Kidney epithelial cell (primary cell): ENCODE data around the gene PARM1. TPM values are rescaled to one million over a fixed set of nuclear protein-coding genes. Genes with fewer than 3 reads are reported as not detected.

Experiments
- DNase-seq: peaks from one replicate; pipeline ENCODE4 v3.0.0-alpha.2; 2010; ENCODE audit warnings: low read depth
- H3K27me3 ChIP-seq: 2 replicates; pipeline ENCODE4 v1.6.0; 2011; ENCODE audit warnings: low read length; ENCODE audit not compliant: control insufficient read depth, insufficient read depth
- H3K36me3 ChIP-seq: 2 replicates; pipeline ENCODE4 v1.5.1; 2011; ENCODE audit warnings: low read length; ENCODE audit not compliant: control insufficient read depth, insufficient read depth
- H3K4me3 ChIP-seq: 2 replicates; pipeline ENCODE4 v1.5.1; 2011; ENCODE audit warnings: low read depth, mild to moderate bottlenecking, control low read depth, low read length
- CTCF ChIP-seq: IDR thresholded peaks from 2 replicates; pipeline ENCODE4 v1.5.1; 2011; ENCODE audit warnings: mild to moderate bottlenecking, moderate library complexity, low read length, control low read depth, inconsistent platforms; ENCODE audit not compliant: insufficient read depth, poor library complexity, severe bottlenecking
- total RNA-seq: library from RNA; depleted of rRNA; stranded (reverse); fragments of >200 nt; gene quantifications from 2 replicates; pipeline ENCODE4 v1.2.3, GENCODE V29; 2015

The PARM1 gene
- total RNA-seq, 1 donor from 2014 or later = 3.0 TPM

- H3K27me3 ChIP-seq = no peaks in the 10 kb centered on the region
- H3K36me3 ChIP-seq = no peaks in the 10 kb centered on the region
- TF ChIP-seq CTCF = no peak
- no peak for DNase-seq
- H3K4me3 ChIP-seq = no peak overlapping the region
Observed at GRCh38 chr4:75011131-75011795, 78.3 kb downstream of the PARM1 start.

- H3K4me3 ChIP-seq = no peak overlapping the region
- H3K36me3 ChIP-seq = no peaks in the 10 kb centered on the region
- no peak for TF ChIP-seq CTCF
- H3K27me3 ChIP-seq = no peaks in the 10 kb centered on the region
- no peak for DNase-seq
Observed at GRCh38 chr4:75015627-75016026, 82.7 kb downstream of the PARM1 start.

GRCh38 chr4:75016472-75016871, 83.6 kb downstream of the PARM1 start:
- DNase-seq = no peak
- TF ChIP-seq CTCF = no peak
- Histone ChIP-seq H3K4me3 (no peak overlapping the region), H3K36me3 (no peaks in the 10 kb centered on the region), H3K27me3 (no peaks in the 10 kb centered on the region)

- no peaks in the 10 kb centered on the region for H3K27me3 ChIP-seq
- no peak for TF ChIP-seq CTCF
- DNase-seq = no peak
- H3K4me3 ChIP-seq = no peak overlapping the region
- H3K36me3 ChIP-seq = no peaks in the 10 kb centered on the region
Observed at GRCh38 chr4:75018811-75019479, 86.0 kb downstream of the PARM1 start.

- H3K4me3 ChIP-seq = no peak overlapping the region
- no peak for TF ChIP-seq CTCF
- no peak for DNase-seq
- no peaks in the 10 kb centered on the region for H3K36me3 ChIP-seq
- no peaks in the 10 kb centered on the region for H3K27me3 ChIP-seq
Observed at GRCh38 chr4:75025431-75025830, 92.5 kb downstream of the PARM1 start.
